ENCODE measurements around the gene DUS2. TPM values are rescaled to one million over a fixed set of nuclear protein-coding genes. Genes with fewer than 3 reads are reported as not detected.

DUS2 gene
- total and polyA plus RNA-seq, 2 of the 8 experiments (the other 6 are each of a cell fraction or from before 2014, with no cell fraction given): 17.2 to 27.0 TPM

DNA sequence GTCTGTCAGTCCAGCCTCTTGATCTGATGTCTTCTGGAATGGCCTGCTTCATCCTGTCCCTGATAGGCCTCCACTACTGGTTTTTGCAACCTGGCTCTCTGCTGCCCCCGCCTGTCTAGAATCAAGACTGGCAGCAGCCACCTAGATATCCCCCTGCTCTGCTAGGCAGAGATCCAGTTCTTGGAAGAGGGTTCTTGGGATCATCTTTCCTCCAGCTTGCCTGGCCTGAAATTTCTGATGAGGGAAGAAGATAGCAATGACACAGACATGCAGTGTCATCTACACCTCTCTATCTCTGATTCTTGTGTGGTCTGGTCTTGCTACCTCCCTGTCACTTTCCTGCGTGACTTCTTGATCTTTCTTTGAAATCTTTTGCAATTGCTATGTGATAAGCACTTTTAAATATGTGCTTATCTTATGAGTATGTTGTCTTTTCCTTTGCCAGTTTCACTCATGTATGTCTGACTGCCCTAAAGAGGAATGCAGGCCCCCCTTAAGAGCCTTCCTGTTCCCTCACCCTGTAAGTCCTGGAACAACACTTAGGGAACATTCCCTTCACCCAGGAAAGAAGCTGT, 41.8 kb downstream of the DUS2 start:
- no peak overlapping the region for H3K4ac ChIP-seq (replicated peaks; ENCODE audit: insufficient read length, low read depth, low read length)
- no peaks in the 10 kb centered on the region for H3K9me3 ChIP-seq (ENCODE audit: insufficient read depth in 2 of 2, low read depth in 1 of 2, low read length in 1 of 2)
- POLR2A ChIA-PET (ENCODE audit: partially characterized antibody): interaction anchor here (1.4 to 2.0 kb wide), 3 partner anchors 12 to 123 kb away, joined by 3 to 6 read pairs (median 4); partner anchors contain the start of gene NFATC3
- no peaks in the 10 kb centered on the region for H3K79me2 ChIP-seq (ENCODE audit: control insufficient read depth in 1 of 2, insufficient read depth in 2 of 2, low read length in 2 of 2)
- H2BK120ac ChIP-seq (replicated peaks; ENCODE audit: low read depth, low read length): no peak overlapping the region
- no peak overlapping the region for H3K23ac ChIP-seq (ENCODE audit: insufficient read length)
- H2BK12ac ChIP-seq (ENCODE audit: low read depth, low read length): no peak overlapping the region
- no peak overlapping the region for H2BK15ac ChIP-seq (ENCODE audit: low read length)
- no peak overlapping the region for H3K14ac ChIP-seq (ENCODE audit: insufficient read length)
- H4K20me1 ChIP-seq (replicated peaks in 1 of 2; ENCODE audit: control insufficient read depth in 1 of 2, insufficient read depth in 2 of 2, low read length in 2 of 2): peaks cover 0 to 2% of the 10 kb centered on the region in 2 experiments
- WGBS, 2 experiments (ENCODE audit: extremely low coverage in 1 of 2, insufficient coverage in 1 of 2, insufficient read length in 1 of 2, insufficient replicate concordance in 2 of 2, low coverage in 1 of 2, low lambda C conversion rate in 2 of 2, missing lambda C conversion rate in 1 of 2): 54% methylated on average over 2 of the region's 2 CpGs; no CpG with 5 or more reads in 1 of the 2 experiments
- H3K9ac ChIP-seq (replicated peaks in 1 of 4; ENCODE audit: extremely low read depth in 1 of 4, low read depth in 3 of 4, low read length in 3 of 4): no peak overlapping the region
- no peak overlapping the region for H3K56ac ChIP-seq (replicated peaks; ENCODE audit: insufficient read length, low read depth, low read length)
- DNase-seq (ENCODE audit: low read depth in 1 of 2, low spot score in 2 of 2): peak in 1 of 2 experiments; percentile 85
- no peak overlapping the region for H2BK5ac ChIP-seq (ENCODE audit: low read depth, low read length)
- no peak overlapping the region for H3K18ac ChIP-seq (ENCODE audit: extremely low read depth, low read length)
- peak; percentile 65 for FAIRE-seq
- no peaks in the 10 kb centered on the region for H3K4me1 ChIP-seq (replicated peaks in 1 of 4; ENCODE audit: control insufficient read depth in 3 of 4, insufficient read depth in 4 of 4, low read length in 3 of 4)
- H4K8ac ChIP-seq (ENCODE audit: extremely low read depth, insufficient read depth, low read length): no peak overlapping the region
- H2AK5ac ChIP-seq (ENCODE audit: low read depth, low read length): no peak overlapping the region
- H3K23me2 ChIP-seq (ENCODE audit: low read depth, low read length): no peaks in the 10 kb centered on the region
- no peak overlapping the region for H2BK20ac ChIP-seq (ENCODE audit: low read length)
- H4K91ac ChIP-seq (replicated peaks; ENCODE audit: insufficient read length, low read length): no peak overlapping the region
- no peak overlapping the region for H3K4me2 ChIP-seq (ENCODE audit: insufficient read depth in 1 of 2, low read depth in 2 of 2, low read length in 2 of 2)
- no peaks in the 10 kb centered on the region; a peak in 1 of 7 replicates for H3K27me3 ChIP-seq (replicated peaks in 1 of 4; ENCODE audit: control insufficient read depth in 3 of 4, extremely low read depth in 1 of 4, insufficient read depth in 3 of 4, low read length in 3 of 4)
- CTCF ChIA-PET (ENCODE audit: partially characterized antibody): interaction anchor here (0.6 to 4.1 kb wide), 16 partner anchors 9 to 179 kb away, joined by 3 to 26 read pairs (median 4); partner anchors contain the start of genes DPEP2 and DUS2
- H3K79me1 ChIP-seq (ENCODE audit: low read depth, low read length): no peaks in the 10 kb centered on the region
- no peak overlapping the region for H3K27ac ChIP-seq (ENCODE audit: low read depth, low read length)
- H3K4me3 ChIP-seq (ENCODE audit: extremely low read depth in 1 of 4, insufficient read depth in 2 of 4, low read depth in 3 of 4, low read length in 4 of 4): no peak overlapping the region
- H3K36me3 ChIP-seq (ENCODE audit: control insufficient read depth in 2 of 4, insufficient read depth in 4 of 4, low read length in 3 of 4): peaks cover 0 to 19% (median 10%) of the 10 kb centered on the region in 4 experiments; a peak in 7 of 8 replicates
- H2AFZ ChIP-seq (ENCODE audit: low read length): no peak overlapping the region
- no peak overlapping the region for H4K5ac ChIP-seq (ENCODE audit: insufficient read length, low read depth, low read length)
- TF ChIP-seq, protein P1, sequence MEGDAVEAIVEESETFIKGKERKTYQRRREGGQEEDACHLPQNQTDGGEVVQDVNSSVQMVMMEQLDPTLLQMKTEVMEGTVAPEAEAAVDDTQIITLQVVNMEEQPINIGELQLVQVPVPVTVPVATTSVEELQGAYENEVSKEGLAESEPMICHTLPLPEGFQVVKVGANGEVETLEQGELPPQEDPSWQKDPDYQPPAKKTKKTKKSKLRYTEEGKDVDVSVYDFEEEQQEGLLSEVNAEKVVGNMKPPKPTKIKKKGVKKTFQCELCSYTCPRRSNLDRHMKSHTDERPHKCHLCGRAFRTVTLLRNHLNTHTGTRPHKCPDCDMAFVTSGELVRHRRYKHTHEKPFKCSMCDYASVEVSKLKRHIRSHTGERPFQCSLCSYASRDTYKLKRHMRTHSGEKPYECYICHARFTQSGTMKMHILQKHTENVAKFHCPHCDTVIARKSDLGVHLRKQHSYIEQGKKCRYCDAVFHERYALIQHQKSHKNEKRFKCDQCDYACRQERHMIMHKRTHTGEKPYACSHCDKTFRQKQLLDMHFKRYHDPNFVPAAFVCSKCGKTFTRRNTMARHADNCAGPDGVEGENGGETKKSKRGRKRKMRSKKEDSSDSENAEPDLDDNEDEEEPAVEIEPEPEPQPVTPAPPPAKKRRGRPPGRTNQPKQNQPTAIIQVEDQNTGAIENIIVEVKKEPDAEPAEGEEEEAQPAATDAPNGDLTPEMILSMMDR (IDR thresholded peaks at IDR 0.05; ENCODE audit: control extremely low read depth in 1 of 3, insufficient read depth in 1 of 3, low read depth in 1 of 3, low read length in 3 of 3): peak; percentile 74 to 88 (median 81)
- TF ChIP-seq EZH2 (IDR thresholded peaks at IDR 0.05; ENCODE audit: low read depth, low read length, severe bottlenecking) (no peak), RAD21 (IDR thresholded peaks at IDR 0.05 in 1 of 2, conservative IDR thresholded peaks at IDR 0.05 in 1 of 2; ENCODE audit: low read depth in 2 of 2, low read length in 2 of 2) (peak; percentile 70 to 80), TBP (IDR thresholded peaks at IDR 0.05; ENCODE audit: low read depth, low read length) (no peak)

Data from H1 (cell line).